Caco-2 (cell line): ENCODE data around the gene SLC25A52. TPM values are rescaled to one million over a fixed set of nuclear protein-coding genes. Genes with fewer than 3 reads are reported as not detected.

Source experiments
- BruUV-seq: library from RNA; stranded (reverse); fragments of 400-500 nt; replicated peaks from 2 replicates; lab custom pipeline; 2021; lab: Mats Ljungman, UMichigan
- CTCF ChIA-PET: fragments of 300-600 bp; sonication (Branson Sonifier 250); formaldehyde crosslinking; loops from one replicate; lab custom pipeline; 2022; ENCODE audit warnings: antibody characterized with exemption; lab: Charles Lee
- POLR2A ChIA-PET: fragments of 300-600 bp; sonication (Branson Sonifier 250); formaldehyde crosslinking; loops from one replicate; lab custom pipeline; 2022; ENCODE audit warnings: antibody characterized with exemption; lab: Charles Lee
- DNase-seq, 2 experiments: peaks; one replicate each; pipeline versions ENCODE4 v3.0.0 to v3.0.0-alpha.2; 2020 to 2022
- H3K27me3 ChIP-seq: replicated peaks from 2 replicates; pipeline ENCODE4 v1.6.0; 2011; ENCODE audit warnings: low read length; ENCODE audit not compliant: control insufficient read depth, insufficient read depth
- H3K36me3 ChIP-seq: 2 replicates; pipeline ENCODE4 v1.5.1; 2011; ENCODE audit warnings: low read length; ENCODE audit not compliant: control insufficient read depth, insufficient read depth
- H3K4me1 ChIP-seq: fragments of 250-450 bp; sonication (Bioruptor Pico); 2 replicates; pipeline ENCODE4 v1.5.1; 2020; ENCODE audit warnings: mild to moderate bottlenecking
- H3K4me3 ChIP-seq: 2 replicates; pipeline ENCODE4 v1.5.1; 2011; ENCODE audit warnings: low read depth, mild to moderate bottlenecking, control low read depth, low read length
- H3K9me3 ChIP-seq: fragments of 250-450 bp; sonication (Bioruptor Pico); 2 replicates; pipeline ENCODE4 v1.5.1; 2020; ENCODE audit warnings: mild to moderate bottlenecking, moderate library complexity
- H3K27ac Mint-ChIP-seq: one replicate; pipeline ENCODE4 v1.8.0; 2022; ENCODE audit warnings: mixed read lengths; ENCODE audit not compliant: unreplicated experiment
- H3K27me3 Mint-ChIP-seq: one replicate; pipeline ENCODE4 v1.8.0; 2022; ENCODE audit warnings: mixed read lengths; ENCODE audit not compliant: insufficient read depth, unreplicated experiment
- H3K36me3 Mint-ChIP-seq: one replicate; pipeline ENCODE4 v1.8.0; 2022; ENCODE audit warnings: mild to moderate bottlenecking, mixed read lengths; ENCODE audit not compliant: insufficient read depth, unreplicated experiment
- H3K4me1 Mint-ChIP-seq: one replicate; pipeline ENCODE4 v1.8.0; 2022; ENCODE audit warnings: low read depth, mixed read lengths; ENCODE audit not compliant: unreplicated experiment
- H3K4me3 Mint-ChIP-seq: one replicate; pipeline ENCODE4 v1.8.0; 2022; ENCODE audit warnings: mild to moderate bottlenecking, moderate library complexity, mixed read lengths; ENCODE audit not compliant: unreplicated experiment
- H3K9me3 Mint-ChIP-seq: one replicate; pipeline ENCODE4 v1.8.0; 2022; ENCODE audit warnings: mixed read lengths; ENCODE audit not compliant: unreplicated experiment
- intact Hi-C: fragments of 100-400 bp; cut with micrococcal nuclease; formaldehyde crosslinking; loops from one replicate; pipeline ENCODE4 v1.10.0; 2022; ENCODE audit not compliant: unreplicated experiment
- total RNA-seq: library from RNA; stranded (reverse); gene quantifications from 2 replicates; pipeline ENCODE4 v1.2.3, GENCODE V29; 2022
- TF ChIP-seq, protein P1 (sequence below), 2 experiments: fragments of 200-600 bp in 1 of 2; IDR thresholded peaks; 1 replicate in 1 of 2; 2 replicates in 1 of 2; pipeline versions ENCODE4 v1.5.1 to v1.8.0; 2011 to 2022; ENCODE audit warnings: antibody characterized with exemption in 1 of 2, control low read depth in 1 of 2, inconsistent platforms in 1 of 2, low read depth in 1 of 2, low read length in 1 of 2, mild to moderate bottlenecking in 1 of 2, moderate library complexity in 1 of 2; ENCODE audit not compliant: insufficient read depth in 1 of 2, severe bottlenecking in 1 of 2, unreplicated experiment in 1 of 2

Gene SLC25A52
- total RNA-seq, 1 experiment from 2014 or later: not detected

DNA sequence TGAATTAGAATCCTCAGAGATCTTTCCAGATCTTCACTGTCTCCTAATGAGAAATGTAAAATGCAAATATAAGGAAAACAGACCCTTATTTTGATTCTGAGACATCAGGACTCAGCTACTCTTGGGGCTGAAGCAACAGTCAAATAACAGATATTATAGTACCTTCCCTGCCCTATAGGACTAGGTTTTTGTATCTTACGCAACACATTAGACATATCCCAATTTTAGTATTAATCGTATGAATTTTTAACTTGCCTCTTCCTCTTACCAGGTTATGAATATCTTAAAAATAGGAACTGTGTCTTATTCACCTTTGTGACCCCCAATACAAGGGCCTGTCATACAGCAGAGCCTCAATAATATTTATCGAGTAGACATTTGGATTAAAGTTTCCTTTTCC lies 12.0 kb upstream of the SLC25A52 start:
- Mint-ChIP-seq H3K4me3 (no peak overlapping the region), H3K27me3 (no peaks in the 10 kb centered on the region), H3K4me1 (no peaks in the 10 kb centered on the region), H3K27ac (no peak overlapping the region), H3K36me3 (no peaks in the 10 kb centered on the region), H3K9me3 (no peaks in the 10 kb centered on the region)
- ChIA-PET CTCF (no interaction called here), POLR2A (no interaction called here)
- BruUV-seq: no TSS peak
- Histone ChIP-seq H3K4me3 (no peak overlapping the region), H3K4me1 (no peaks in the 10 kb centered on the region), H3K36me3 (no peaks in the 10 kb centered on the region), H3K27me3 (no peaks in the 10 kb centered on the region), H3K9me3 (no peaks in the 10 kb centered on the region)
- TF ChIP-seq, protein P1, sequence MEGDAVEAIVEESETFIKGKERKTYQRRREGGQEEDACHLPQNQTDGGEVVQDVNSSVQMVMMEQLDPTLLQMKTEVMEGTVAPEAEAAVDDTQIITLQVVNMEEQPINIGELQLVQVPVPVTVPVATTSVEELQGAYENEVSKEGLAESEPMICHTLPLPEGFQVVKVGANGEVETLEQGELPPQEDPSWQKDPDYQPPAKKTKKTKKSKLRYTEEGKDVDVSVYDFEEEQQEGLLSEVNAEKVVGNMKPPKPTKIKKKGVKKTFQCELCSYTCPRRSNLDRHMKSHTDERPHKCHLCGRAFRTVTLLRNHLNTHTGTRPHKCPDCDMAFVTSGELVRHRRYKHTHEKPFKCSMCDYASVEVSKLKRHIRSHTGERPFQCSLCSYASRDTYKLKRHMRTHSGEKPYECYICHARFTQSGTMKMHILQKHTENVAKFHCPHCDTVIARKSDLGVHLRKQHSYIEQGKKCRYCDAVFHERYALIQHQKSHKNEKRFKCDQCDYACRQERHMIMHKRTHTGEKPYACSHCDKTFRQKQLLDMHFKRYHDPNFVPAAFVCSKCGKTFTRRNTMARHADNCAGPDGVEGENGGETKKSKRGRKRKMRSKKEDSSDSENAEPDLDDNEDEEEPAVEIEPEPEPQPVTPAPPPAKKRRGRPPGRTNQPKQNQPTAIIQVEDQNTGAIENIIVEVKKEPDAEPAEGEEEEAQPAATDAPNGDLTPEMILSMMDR (IDR thresholded peaks at IDR 0.05; ENCODE audit: insufficient read depth in 1 of 2, low read depth in 1 of 2, low read length in 1 of 2, severe bottlenecking in 1 of 2, unreplicated experiment in 1 of 2): no peak
- intact Hi-C loops: no loop called here
- no peak for DNase-seq

DNA sequence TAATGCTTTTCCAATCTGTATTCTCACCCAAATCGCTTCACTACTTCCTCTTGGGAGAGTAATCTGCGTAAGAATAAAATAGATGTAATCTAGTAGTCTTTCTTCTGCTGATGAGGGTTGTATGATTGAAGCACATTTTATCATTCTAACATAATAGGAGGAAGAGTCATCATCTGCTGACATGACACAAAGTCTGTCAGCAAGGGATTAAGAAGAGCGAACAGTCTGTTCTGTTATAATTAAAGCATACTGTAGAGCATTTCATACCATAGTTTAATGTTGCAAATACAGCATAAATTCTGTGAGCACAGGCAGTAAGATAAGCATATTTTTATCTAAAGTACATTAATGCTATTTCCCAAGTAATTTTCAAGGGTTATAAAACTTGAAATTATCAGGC lies 10.4 kb downstream of the SLC25A52 start:
- Mint-ChIP-seq H3K4me1 (no peaks in the 10 kb centered on the region), H3K9me3 (no peaks in the 10 kb centered on the region), H3K27ac (no peak overlapping the region), H3K4me3 (no peak overlapping the region), H3K27me3 (peaks cover 2% of the 10 kb centered on the region), H3K36me3 (no peaks in the 10 kb centered on the region)
- TF ChIP-seq, protein P1 (IDR thresholded peaks at IDR 0.05; ENCODE audit: insufficient read depth in 1 of 2, low read depth in 1 of 2, low read length in 1 of 2, severe bottlenecking in 1 of 2, unreplicated experiment in 1 of 2): no peak
- no TSS peak for BruUV-seq
- Histone ChIP-seq H3K27me3 (no peaks in the 10 kb centered on the region), H3K4me1 (no peaks in the 10 kb centered on the region), H3K4me3 (no peak overlapping the region), H3K36me3 (no peaks in the 10 kb centered on the region), H3K9me3 (no peaks in the 10 kb centered on the region)
- intact Hi-C loops: no loop called here
- DNase-seq: no peak
- CTCF ChIA-PET: no interaction called here
- POLR2A ChIA-PET: no interaction called here

DNA sequence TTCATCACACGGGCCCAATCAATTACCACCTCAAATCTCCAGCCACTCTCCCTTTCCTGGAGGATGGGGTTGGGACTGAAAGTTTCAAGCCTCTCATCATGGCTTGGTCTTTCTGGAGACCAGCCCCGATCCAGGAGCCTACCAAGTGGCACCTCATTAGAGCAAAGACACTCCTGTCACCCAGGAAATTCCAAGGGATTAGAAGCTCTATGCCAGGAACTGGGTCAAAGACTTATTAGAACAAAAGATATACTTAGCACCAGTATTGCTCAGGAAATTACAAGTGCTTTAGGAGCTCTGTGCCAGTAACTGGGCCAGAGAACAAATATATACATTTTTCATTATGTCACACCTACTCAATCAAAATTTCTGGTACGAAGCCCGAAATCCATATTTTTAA lies 14.3 kb downstream of the SLC25A52 start:
- Histone ChIP-seq H3K4me3 (no peak overlapping the region), H3K27me3 (no peaks in the 10 kb centered on the region), H3K9me3 (no peaks in the 10 kb centered on the region), H3K4me1 (no peaks in the 10 kb centered on the region), H3K36me3 (no peaks in the 10 kb centered on the region)
- Mint-ChIP-seq H3K27me3 (no peaks in the 10 kb centered on the region), H3K4me3 (no peak overlapping the region), H3K27ac (no peak overlapping the region), H3K9me3 (no peaks in the 10 kb centered on the region), H3K36me3 (no peaks in the 10 kb centered on the region), H3K4me1 (no peaks in the 10 kb centered on the region)
- TF ChIP-seq, protein P1 (IDR thresholded peaks at IDR 0.05; ENCODE audit: insufficient read depth in 1 of 2, low read depth in 1 of 2, low read length in 1 of 2, severe bottlenecking in 1 of 2, unreplicated experiment in 1 of 2): no peak
- no TSS peak for BruUV-seq
- ChIA-PET POLR2A (no interaction called here), CTCF (no interaction called here)
- intact Hi-C loops: no loop called here
- no peak for DNase-seq
